PC-9 (cell line): ENCODE results near the gene PCGF2.

Experiments
- CTCF ChIP-seq: fragments of 200-600 bp; sonication (generic); conservative IDR thresholded peaks from 2 replicates; pipeline ENCODE4 v1.6.1; 2017; ENCODE audit warnings: mixed run types, antibody characterized with exemption, mild to moderate bottlenecking, moderate library complexity
- EZH2 ChIP-seq: fragments of 200-600 bp; sonication (generic); IDR thresholded peaks from 2 replicates; pipeline ENCODE4 v1.8.0; 2017; ENCODE audit warnings: antibody characterized with exemption, low read depth

GRCh38 chr17:38740044-38740443, 8.1 kb downstream of the PCGF2 start:
- TF ChIP-seq CTCF (no peak), EZH2 (no peak)
